Adrenal gland (tissue), 5 donors: ENCODE data around the gene CYP26A1.

Source experiments
- CTCF ChIP-seq, 6 experiments: fragments of 450-650 bp in 4 of 6; fragments of 200-600 bp in 2 of 6; sonication (generic) in 1 of 6; IDR thresholded peaks; 1 replicate in 5 of 6; 2 replicates in 1 of 6; pipeline versions ENCODE4 v1.5.1 to v1.8.0; 2016 to 2021; ENCODE audit warnings: antibody characterized with exemption in 6 of 6, mild to moderate bottlenecking in 2 of 6, moderate library complexity in 1 of 6
- POLR2A ChIP-seq, 2 donors: fragments of 450-650 bp; IDR thresholded peaks; one replicate each; pipeline ENCODE4 v1.6.1; 2017; ENCODE audit warnings: antibody characterized with exemption in 2 of 2, mild to moderate bottlenecking in 2 of 2, moderate library complexity in 1 of 2
- donor health status: DM: no; HTN: no; CAD: no.

GRCh38 chr10:93099670-93100069, 26.0 kb downstream of the CYP26A1 start:
- TF ChIP-seq CTCF (IDR thresholded peaks at IDR 0.05) (no peak), POLR2A (IDR thresholded peaks at IDR 0.05) (no peak)
